SKM-1 treated with dmso at 0.1 percent for 144 hours (cell line): Measurements from ENCODE around the gene SMYD4.
"Not testable (repeated sequence)": the region's sequence is repeated elsewhere in the genome, so short reads cannot be mapped to it uniquely, and the experiment has no call there.

Source experiments
- DNase-seq: peaks from one replicate; lab custom pipeline; 2025; ENCODE audit not compliant: unreplicated experiment; lab: John Stamatoyannopoulos, UW

The SMYD4 gene

DNA sequence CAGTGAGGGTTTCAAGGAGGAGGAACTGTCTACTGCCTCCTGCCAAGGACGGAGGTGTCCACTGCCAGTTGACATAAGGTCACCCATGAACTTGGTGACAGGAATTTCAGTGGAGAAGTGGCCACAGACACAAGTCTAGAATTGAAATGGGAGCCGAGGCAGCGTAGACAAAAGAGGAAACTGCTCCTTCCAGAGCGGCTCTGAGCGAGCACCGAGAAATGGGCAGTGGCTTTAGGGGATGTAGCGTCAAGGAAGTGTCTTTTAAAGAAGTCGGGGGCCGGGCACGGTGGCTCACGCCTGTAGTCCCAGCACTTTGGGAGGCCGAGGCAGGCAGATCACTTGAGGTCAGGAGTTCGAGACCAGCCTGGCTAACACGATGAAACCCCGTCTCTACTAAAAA, 70.9 kb downstream of the SMYD4 start:
- peak; percentile 47 for DNase-seq

DNA sequence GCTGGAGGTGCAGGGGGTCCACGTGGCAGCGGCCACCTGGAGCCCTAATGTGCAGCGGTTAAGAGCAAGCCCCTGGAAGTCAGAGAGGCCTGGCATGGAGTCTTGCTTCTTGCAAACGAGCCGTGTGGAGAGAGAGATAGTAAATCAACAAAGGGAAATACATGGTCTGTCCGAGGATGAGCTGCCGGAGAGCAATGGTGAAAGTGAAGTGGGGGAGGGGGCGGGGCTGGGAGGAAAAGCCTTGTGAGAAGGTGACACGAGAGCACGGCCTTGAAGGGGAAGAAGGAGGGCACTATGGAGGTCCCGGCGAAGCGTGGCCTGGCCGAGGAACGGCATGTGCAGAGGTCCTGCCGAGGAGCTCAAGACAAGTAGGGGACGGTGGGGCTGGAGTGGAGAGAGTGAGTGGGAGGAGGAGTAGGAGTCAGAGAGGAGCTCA, 73.9 kb downstream of the SMYD4 start:
- no peak for DNase-seq

DNA sequence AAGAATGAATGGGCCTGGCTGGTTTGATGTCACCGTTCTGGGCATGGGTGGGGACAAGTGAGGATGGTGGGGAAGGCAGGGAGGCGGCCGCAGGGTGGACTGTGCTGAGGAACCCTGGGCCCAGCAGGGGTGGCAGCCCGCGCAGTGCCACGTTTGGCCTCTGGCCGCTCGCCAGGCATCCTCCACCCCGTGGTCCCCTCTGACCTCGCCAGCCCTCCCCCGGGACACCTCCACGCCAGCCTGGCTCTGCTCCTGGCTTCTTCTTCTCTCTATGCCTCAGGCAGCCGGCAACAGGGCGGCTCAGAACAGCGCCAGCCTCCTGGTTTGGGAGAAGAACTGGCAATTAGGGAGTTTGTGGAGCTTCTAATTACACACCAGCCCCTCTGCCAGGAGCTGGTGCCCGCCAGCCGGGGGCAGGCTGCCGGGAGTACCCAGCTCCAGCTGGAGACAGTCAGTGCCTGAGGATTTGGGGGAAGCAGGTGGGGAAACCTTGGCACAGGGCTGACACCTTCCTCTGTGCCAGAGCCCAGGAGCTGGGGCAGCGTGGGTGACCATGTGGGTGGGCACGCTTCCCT, 74.4 kb downstream of the SMYD4 start:
- no peak for DNase-seq

DNA sequence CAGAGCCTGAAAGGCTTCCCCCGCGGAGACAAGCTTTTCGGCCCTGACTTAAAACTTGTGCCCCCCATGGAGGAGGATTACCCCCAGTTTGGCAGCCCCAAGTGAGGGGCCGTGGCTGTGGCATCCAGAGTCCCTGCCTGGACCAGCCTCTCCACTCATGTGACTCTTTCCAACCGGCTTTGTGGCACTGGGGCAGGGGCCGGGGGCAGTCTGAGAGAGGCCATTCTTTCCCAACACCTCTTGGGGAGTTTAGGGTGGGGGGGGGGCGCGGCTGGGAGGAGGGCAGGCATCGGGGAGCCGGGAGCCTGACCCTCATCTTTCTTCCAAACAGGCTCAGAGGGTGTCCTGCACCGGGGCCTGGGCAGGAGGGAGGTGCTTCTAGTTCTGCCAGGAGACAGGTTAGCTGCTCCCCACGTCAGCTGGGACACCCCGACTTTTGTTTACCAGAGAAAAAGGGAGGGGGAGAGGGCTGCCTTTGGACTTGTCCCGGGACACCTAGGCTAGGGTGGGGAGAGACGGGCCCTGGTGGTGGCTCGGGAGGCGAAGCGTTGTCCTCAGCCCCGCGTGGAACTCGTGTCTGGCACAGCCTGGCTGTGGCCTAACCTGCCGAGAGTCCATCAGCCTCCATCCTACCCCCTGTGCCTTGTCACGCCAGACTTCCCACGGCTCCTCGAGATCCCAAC, 75.1 kb downstream of the SMYD4 start:
- DNase-seq = no peak

DNA sequence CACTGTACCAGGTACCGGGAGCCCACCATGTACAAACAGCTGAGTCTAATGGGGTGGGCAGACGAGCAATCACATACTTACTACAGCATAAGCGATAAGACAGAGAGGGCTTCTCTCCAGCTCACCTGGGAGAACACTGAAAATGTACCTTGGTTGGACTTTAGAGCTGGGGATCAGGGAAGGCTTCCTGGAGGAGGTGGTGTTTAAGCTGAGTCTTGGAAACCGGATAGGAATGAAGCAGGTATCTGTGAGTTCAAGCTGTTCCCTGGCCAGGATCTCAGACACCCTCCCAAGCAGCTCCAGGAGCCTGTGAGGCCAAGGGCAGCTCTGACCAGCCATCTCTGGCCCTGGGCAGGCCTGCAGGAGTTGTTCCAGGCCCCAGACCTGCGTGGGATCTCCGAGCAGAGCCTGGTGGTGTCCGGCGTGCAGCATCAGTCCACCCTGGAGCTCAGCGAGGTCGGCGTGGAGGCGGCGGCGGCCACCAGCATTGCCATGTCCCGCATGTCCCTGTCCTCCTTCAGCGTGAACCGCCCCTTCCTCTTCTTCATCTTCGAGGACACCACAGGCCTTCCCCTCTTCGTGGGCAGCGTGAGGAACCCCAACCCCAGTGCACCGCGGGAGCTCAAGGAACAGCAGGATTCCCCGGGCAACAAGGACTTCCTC, 75.8 kb downstream of the SMYD4 start:
- no peak for DNase-seq

- peak; percentile 35 for DNase-seq
Measured at GRCh38 chr17:1752425-1753262, 77.1 kb downstream of the SMYD4 start.

GRCh38 chr17:1750628-1751027, 79.1 kb downstream of the SMYD4 start:
- DNase-seq = no peak

DNA sequence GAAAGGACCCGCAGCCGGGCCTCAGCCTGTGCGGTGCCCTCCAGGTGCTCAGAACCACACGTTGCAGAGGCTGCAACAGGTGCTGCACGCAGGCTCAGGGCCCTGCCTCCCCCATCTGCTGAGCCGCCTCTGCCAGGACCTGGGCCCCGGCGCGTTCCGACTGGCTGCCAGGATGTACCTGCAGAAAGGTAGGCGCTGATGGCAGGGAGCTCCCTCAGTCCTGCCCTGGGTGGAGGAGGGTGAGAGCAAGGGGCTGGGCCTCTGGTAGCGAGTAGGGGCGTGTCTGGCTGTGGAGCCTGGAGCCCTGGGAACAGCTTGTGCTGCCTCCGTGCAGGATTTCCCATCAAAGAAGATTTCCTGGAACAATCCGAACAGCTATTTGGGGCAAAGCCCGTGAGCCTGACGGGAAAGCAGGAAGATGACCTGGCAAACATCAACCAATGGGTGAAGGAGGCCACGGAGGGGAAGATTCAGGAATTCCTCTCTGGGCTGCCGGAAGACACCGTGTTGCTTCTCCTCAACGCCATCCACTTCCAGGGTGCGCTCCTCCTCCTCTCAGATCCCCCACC, 82.6 kb downstream of the SMYD4 start:
- DNase-seq = no peak

DNA sequence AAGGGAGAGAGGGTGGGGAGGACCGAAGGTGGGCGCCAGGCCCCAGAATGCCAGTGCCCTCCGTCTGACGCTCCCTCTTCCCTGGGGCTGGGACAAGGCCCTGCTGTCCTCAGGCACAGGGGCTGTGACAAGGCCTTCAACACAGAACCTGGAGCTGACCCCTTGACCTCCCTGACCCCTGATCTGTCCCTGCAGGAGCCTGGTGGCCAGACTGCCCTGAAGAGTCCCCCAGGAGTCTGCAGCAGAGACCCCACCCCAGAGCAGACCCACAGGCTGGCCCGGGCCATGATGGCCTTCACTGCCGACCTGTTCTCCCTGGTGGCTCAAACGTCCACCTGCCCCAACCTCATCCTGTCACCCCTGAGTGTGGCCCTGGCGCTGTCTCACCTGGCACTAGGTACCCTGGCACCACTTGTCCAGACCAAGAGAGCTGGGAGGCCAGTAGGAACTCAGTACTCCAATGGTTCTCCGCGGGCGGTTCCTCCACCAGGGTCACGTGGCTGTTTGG, 84.1 kb downstream of the SMYD4 start:
- DNase-seq = no peak

GRCh38 chr17:1744551-1745512, 84.9 kb downstream of the SMYD4 start:
- DNase-seq = no peak

GRCh38 chr17:1743088-1743439, 86.6 kb downstream of the SMYD4 start:
- DNase-seq = no peak

- DNase-seq = no peak
Measured at GRCh38 chr17:1742371-1743087, 87.2 kb downstream of the SMYD4 start, which contains the start of gene SERPINF2. SERPINF2 (plus strand) TSS chr17:1742871; CDS start chr17:1744996, 2,125 bp downstream.

- not testable (repeated sequence) for DNase-seq
Measured at GRCh38 chr17:1741899-1742298, 87.8 kb downstream of the SMYD4 start.

GRCh38 chr17:1737531-1738291, 92.0 kb downstream of the SMYD4 start:
- DNase-seq = no peak

GRCh38 chr17:1736348-1737281, 93.1 kb downstream of the SMYD4 start:
- DNase-seq = no peak

GRCh38 chr17:1735834-1736347, 93.8 kb downstream of the SMYD4 start:
- no peak for DNase-seq

- DNase-seq = no peak
Measured at GRCh38 chr17:1735418-1735817, 94.3 kb downstream of the SMYD4 start.
